GM10248 (cell line): ENCODE data around the gene MVB12B.

ENCODE experiments used
- CTCF ChIA-PET: fragments of 300-600 bp; sonication (Branson Sonifier 250); formaldehyde crosslinking; extraction: SDS; loops from one replicate; lab custom pipeline; 2021; ENCODE audit warnings: antibody characterized with exemption; lab: Yijun Ruan, JAX
- POLR2A ChIA-PET: fragments of 350-650 bp; sonication (Branson Sonifier 250); formaldehyde crosslinking; extraction: SDS; loops from one replicate; lab custom pipeline; 2020; ENCODE audit warnings: antibody characterized with exemption; lab: Yijun Ruan, JAX
- DNase-seq: peaks from one replicate; pipeline ENCODE4 v3.0.0; 2012; ENCODE audit errors: extremely low spot score
- CTCF ChIP-seq: IDR thresholded peaks from 2 replicates; pipeline ENCODE4 v1.5.1; 2012; ENCODE audit warnings: mild to moderate bottlenecking, low read depth; ENCODE audit errors: extremely low read depth, missing control alignments, control extremely low read depth

MVB12B gene

GRCh38 chr9:126413391-126414068, 86.9 kb downstream of the MVB12B start:
- ChIA-PET CTCF (interaction anchor here (1.0 kb wide), 1 partner anchor 368 kb away, joined by 3 read pairs; no protein-coding TSS in a partner anchor), POLR2A (no interaction called here)
- DNase-seq = no peak
- TF ChIP-seq CTCF = no peak

- ChIA-PET CTCF (interaction anchor here (1.1 to 1.4 kb wide), 2 partner anchors 17 to 19 kb away, joined by 3 to 4 read pairs; no protein-coding TSS in a partner anchor), POLR2A (no interaction called here)
- no peak for DNase-seq
- TF ChIP-seq CTCF = no peak
Observed at GRCh38 chr9:126415741-126416370, 89.2 kb downstream of the MVB12B start.

- ChIA-PET CTCF (interaction anchor here (1.1 to 1.4 kb wide), 3 partner anchors 18 to 1009 kb away, joined by 3 to 4 read pairs (median 3); no protein-coding TSS in a partner anchor), POLR2A (no interaction called here)
- no peak for DNase-seq
- TF ChIP-seq CTCF = no peak
Observed at GRCh38 chr9:126417043-126417442, 90.4 kb downstream of the MVB12B start.

- TF ChIP-seq CTCF = no peak
- no peak for DNase-seq
- CTCF ChIA-PET = interaction anchor here (1.4 kb wide), 1 partner anchor 1010 kb away, joined by 3 read pairs; no protein-coding TSS in a partner anchor
- POLR2A ChIA-PET = no interaction called here
Observed at GRCh38 chr9:126417684-126418083, 91.1 kb downstream of the MVB12B start.

GRCh38 chr9:126418608-126419007, 92.0 kb downstream of the MVB12B start:
- no peak for TF ChIP-seq CTCF

GRCh38 chr9:126419475-126419874, 92.8 kb downstream of the MVB12B start:
- ChIA-PET CTCF (interaction anchor here (1.5 kb wide), 1 partner anchor 20 kb away, joined by 9 read pairs; no protein-coding TSS in a partner anchor), POLR2A (no interaction called here)
- no peak for TF ChIP-seq CTCF
- no peak for DNase-seq

More at GRCh38 chr9:126418608-126419007, 92.0 kb downstream of the MVB12B start:
- DNase-seq = no peak
- CTCF ChIA-PET = no interaction called here
- POLR2A ChIA-PET = no interaction called here
